KOPT-K1 (cell line): ENCODE measurements around the gene MRPL52.
"Not testable (repeated sequence)": the region's sequence is repeated elsewhere in the genome, so short reads cannot be mapped to it uniquely, and the experiment has no call there.

ENCODE experiments used
- H3K27ac ChIP-seq: fragments of 200-600 bp; sonication (generic); 2 replicates; pipeline ENCODE4 v1.5.1; 2016; ENCODE audit warnings: antibody characterized with exemption, mild to moderate bottlenecking, low read depth, low read length; ENCODE audit not compliant: poor library complexity, severe bottlenecking
- H3K36me3 ChIP-seq: fragments of 200-600 bp; sonication (generic); 2 replicates; pipeline ENCODE4 v1.5.1; 2017; ENCODE audit warnings: antibody characterized with exemption, mild to moderate bottlenecking, low read length, moderate library complexity; ENCODE audit not compliant: insufficient read depth
- H3K9me3 ChIP-seq: fragments of 200-600 bp; sonication (generic); 2 replicates; pipeline ENCODE4 v1.5.1; 2017; ENCODE audit warnings: antibody characterized with exemption, low read length, mild to moderate bottlenecking; ENCODE audit not compliant: insufficient read depth, poor library complexity, severe bottlenecking

Gene MRPL52

GRCh38 chr14:22801716-22802115 is 28.0 kb upstream of the MRPL52 start:
- no peaks in the 10 kb centered on the region for H3K36me3 ChIP-seq
- H3K9me3 ChIP-seq: no peaks in the 10 kb centered on the region
- H3K27ac ChIP-seq: no peak overlapping the region

GRCh38 chr14:22802860-22803686 is 26.6 kb upstream of the MRPL52 start:
- H3K36me3 ChIP-seq: no peaks in the 10 kb centered on the region
- H3K9me3 ChIP-seq: no peaks in the 10 kb centered on the region
- H3K27ac ChIP-seq: no peak overlapping the region

GRCh38 chr14:22803687-22803974 is 26.1 kb upstream of the MRPL52 start:
- no peaks in the 10 kb centered on the region for H3K9me3 ChIP-seq
- no peak overlapping the region for H3K27ac ChIP-seq
- no peaks in the 10 kb centered on the region for H3K36me3 ChIP-seq

GRCh38 chr14:22805235-22805634 is 24.5 kb upstream of the MRPL52 start:
- not testable (repeated sequence) for H3K27ac ChIP-seq, H3K36me3 ChIP-seq

GRCh38 chr14:22807432-22808087 is 22.1 kb upstream of the MRPL52 start:
- Histone ChIP-seq H3K36me3 (no peaks in the 10 kb centered on the region), H3K9me3 (no peaks in the 10 kb centered on the region), H3K27ac (no peak overlapping the region)

More at GRCh38 chr14:22805235-22805634, 24.5 kb upstream of the MRPL52 start:
- not testable (repeated sequence) for H3K9me3 ChIP-seq

- H3K27ac ChIP-seq: no peak overlapping the region
- no peaks in the 10 kb centered on the region for H3K9me3 ChIP-seq
- no peaks in the 10 kb centered on the region for H3K36me3 ChIP-seq
These were observed 21.1 kb upstream of the MRPL52 start for GRCh38 chr14:22808388-22809209.

GRCh38 chr14:22811722-22812121 is 18.0 kb upstream of the MRPL52 start:
- Histone ChIP-seq H3K9me3 (no peaks in the 10 kb centered on the region), H3K36me3 (no peaks in the 10 kb centered on the region), H3K27ac (no peak overlapping the region)

GRCh38 chr14:22812744-22813143 is 16.9 kb upstream of the MRPL52 start:
- H3K27ac ChIP-seq: no peak overlapping the region
- H3K36me3 ChIP-seq: no peaks in the 10 kb centered on the region
- H3K9me3 ChIP-seq: no peaks in the 10 kb centered on the region

- no peaks in the 10 kb centered on the region for H3K9me3 ChIP-seq
- no peak overlapping the region for H3K27ac ChIP-seq
- H3K36me3 ChIP-seq: no peaks in the 10 kb centered on the region
These were observed 16.5 kb upstream of the MRPL52 start for GRCh38 chr14:22813145-22813544.

- Histone ChIP-seq H3K36me3 (no peaks in the 10 kb centered on the region), H3K27ac (no peak overlapping the region), H3K9me3 (no peaks in the 10 kb centered on the region)
These were observed 15.3 kb upstream of the MRPL52 start for GRCh38 chr14:22814373-22814772.

- H3K9me3 ChIP-seq: no peaks in the 10 kb centered on the region
- no peaks in the 10 kb centered on the region for H3K36me3 ChIP-seq
- no peak within 1 kb of the TSS for H3K27ac ChIP-seq
These were observed 14.6 kb upstream of the MRPL52 start, which contains the start of gene SLC7A7 for GRCh38 chr14:22814941-22815713. SLC7A7 (minus strand) TSS chr14:22815435; CDS start chr14:22813398, 2,037 bp downstream.

GRCh38 chr14:22819151-22819988 is 10.3 kb upstream of the MRPL52 start:
- Histone ChIP-seq H3K36me3 (no peaks in the 10 kb centered on the region), H3K9me3 (no peaks in the 10 kb centered on the region), H3K27ac (no peak overlapping the region)

- Histone ChIP-seq H3K27ac (no peak overlapping the region), H3K9me3 (no peaks in the 10 kb centered on the region), H3K36me3 (no peaks in the 10 kb centered on the region)
These were observed 9.0 kb upstream of the MRPL52 start for GRCh38 chr14:22820731-22821130.
